Jurkat, Clone E6-1 (cell line): Measurements from ENCODE around the gene SCNN1B.

Source experiments
- DNase-seq: peaks from one replicate; pipeline ENCODE4 v3.0.0-alpha.2; 2011; ENCODE audit warnings: low read depth, low spot score
- H3K4me3 ChIP-seq: 2 replicates; pipeline ENCODE4 v1.5.1; 2011; ENCODE audit warnings: mild to moderate bottlenecking, low read length, control low read depth, moderate library complexity

SCNN1B gene

GRCh38 chr16:23424292-23424958 is 122.3 kb downstream of the SCNN1B start:
- peak; percentile 10 for DNase-seq
- no peak overlapping the region for H3K4me3 ChIP-seq

- DNase-seq: no peak
- no peak overlapping the region for H3K4me3 ChIP-seq
Observed at GRCh38 chr16:23428351-23428750, 126.2 kb downstream of the SCNN1B start.
